GM18868 (cell line): ENCODE results near the gene TTC39C.

Source experiments
- ATAC-seq: cut with Tn5 transposase; IDR thresholded peaks from one replicate; pipeline ENCODE4 v1.9.1; 2021; ENCODE audit warnings: mild to moderate bottlenecking, moderate library complexity; ENCODE audit not compliant: unreplicated experiment

TTC39C gene

DNA sequence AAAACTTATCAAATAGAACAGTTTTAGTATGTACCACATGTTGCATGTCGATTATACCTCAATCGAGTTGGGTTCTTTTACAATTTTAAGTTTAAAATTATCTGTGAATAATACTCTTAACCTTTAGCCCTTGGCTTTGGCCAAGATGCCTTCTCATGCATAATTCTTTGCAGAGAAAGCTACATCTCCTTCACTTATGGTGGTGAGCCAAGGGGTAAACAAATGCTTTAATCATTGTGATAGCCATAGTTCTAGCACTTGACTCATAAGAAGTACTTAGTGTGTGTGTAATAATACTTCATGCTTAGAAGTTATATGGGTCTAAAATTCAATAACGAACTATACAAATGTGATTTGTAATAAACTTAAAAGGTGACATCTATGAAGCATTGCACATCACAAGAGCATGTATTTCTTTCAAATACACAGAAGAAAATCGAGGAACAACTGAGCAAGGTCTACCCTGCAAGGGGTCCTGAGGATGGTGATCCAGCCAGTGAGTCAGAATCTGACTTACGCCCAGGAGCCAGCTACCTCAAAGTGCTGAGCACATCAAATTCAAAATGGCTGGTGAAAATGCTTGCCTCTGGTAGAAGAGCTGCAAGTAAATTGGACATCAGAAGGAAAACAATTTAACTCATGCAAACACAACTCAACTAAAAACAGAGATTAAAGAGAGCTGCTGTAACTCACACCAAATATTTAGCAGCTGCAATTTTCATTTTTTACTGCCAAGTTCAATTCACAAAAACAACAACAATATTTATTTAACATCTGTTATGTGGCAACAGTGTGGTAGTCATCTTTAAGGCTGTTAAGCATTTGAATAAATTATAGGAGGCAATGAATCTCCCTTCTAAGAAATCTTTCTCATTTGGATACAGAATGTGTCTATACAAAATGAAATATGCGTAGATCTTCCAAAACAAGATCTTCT lies 23.8 kb upstream of the TTC39C start:
- ATAC-seq = no peak

DNA sequence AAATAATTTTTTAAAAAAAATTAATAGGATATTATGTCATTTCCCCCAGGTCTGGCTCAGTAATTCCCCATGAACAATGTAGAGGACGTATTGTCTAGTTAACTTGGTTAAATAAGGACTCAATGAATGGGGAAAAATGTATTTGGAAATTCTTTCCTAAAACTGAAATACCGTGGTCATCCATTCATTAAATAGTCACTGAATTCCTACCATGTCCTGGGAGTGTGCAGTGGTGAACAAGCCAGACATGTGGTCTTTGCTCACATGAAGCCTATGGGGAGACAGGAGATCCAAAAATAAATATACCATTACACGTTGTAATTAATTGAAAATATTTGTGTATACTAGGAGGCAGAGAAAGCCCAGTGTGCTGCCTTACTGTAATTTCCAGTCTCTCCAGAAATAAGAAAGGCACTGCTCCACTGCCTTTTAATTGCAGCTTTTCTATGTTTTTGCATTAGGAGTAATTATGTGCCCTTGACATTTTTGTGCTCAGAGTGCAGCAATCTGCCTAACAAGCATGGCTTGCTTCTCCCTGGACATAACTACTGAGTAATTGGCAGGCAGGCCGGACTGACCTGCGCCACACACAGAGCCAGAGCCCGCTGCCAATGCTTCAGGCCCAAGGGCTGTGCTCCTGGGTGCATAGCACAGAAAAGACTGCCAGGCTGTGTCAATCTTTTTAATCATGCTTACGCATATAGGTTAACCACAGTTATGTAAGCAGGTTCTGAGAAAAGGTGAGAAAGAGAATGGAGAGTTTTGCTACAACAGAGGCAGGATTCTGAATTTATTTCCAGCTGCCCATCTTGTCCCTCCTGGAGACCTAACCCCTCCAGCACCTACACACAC lies 22.2 kb upstream of the TTC39C start:
- peak; percentile 59 for ATAC-seq

DNA sequence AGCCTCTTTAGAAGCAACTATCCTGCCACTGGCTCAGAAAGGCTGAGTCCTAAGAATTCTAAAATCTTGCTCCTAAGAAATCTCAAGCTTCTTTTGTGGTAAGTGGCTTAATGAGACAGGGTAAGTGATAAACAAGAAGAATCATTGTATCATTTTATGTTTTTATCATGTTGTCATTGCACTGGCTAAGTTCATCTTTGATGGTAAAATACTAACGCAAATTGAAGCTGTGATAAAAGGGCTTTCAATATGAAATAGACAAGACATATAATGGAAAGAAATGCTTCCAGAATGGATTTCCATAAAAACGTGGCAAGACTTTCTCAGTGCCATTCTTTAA lies 21.6 kb upstream of the TTC39C start:
- no peak for ATAC-seq

- ATAC-seq = peak; percentile 29
Observed at GRCh38 chr18:23994361-23994902, 20.1 kb upstream of the TTC39C start.

- peak; percentile 46 for ATAC-seq
Observed at GRCh38 chr18:23995180-23995579, 19.4 kb upstream of the TTC39C start.

- ATAC-seq = no peak
Observed at GRCh38 chr18:23998018-23998417, 16.5 kb upstream of the TTC39C start.

DNA sequence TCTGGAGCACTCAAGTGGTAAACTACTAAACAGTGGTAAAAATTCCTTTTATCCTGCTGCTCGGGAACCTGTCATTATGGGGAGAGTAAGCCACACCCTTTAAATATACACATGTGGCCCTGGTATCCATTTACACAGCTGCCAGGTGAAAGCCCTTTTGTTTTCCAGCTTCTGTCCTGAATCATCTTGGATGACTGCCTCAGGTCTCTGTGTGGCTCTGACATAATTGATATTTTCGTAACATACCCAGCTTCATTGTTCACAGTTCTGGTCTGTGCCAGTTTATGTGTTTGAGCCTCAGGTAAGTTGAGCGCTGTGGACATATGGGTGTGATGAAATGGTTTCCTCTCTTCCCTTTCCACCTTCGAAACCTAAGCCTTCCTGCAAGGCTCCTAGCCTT lies 15.7 kb upstream of the TTC39C start:
- ATAC-seq = no peak

DNA sequence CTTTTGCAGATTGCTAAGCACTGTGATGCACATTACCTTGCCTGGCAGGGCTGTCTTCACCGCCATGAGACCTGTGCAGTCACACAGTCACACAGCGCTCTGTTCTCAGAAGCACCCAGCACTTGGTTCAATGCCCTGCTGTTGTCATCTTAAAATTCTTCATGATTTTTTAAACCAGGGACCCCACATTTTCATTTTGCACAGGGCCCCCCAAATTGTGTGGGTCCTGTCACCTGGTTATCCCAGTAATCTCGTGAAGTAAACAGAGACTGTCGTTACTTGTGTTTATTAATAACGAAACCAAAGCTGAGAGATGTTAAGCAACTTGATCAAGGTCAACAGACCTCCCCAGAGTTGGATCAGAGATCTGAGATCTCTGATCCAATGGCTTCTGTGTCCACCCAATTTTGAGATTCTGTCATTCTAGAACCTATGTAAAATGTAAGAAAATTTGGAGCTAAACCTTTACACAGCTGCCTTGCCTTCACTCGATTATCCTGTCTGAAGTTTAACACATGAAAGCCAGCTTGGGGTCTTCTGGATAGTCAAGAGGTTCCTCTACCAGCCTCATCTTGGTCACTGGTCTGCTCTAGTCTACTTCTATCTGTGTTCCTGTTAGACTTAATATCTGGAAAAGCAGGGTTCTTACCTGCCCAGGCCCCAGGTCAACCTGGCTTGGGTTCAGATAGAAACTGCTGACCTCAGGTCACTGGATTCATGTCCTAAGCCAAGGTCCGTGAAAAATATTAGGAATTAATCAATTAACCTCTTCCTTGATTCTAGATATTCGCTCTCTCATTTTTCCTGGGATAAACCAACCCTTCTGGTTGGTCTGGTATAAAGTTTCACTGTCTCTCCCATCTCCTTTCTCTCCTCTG lies 13.7 kb upstream of the TTC39C start:
- peak; percentile 49 for ATAC-seq

DNA sequence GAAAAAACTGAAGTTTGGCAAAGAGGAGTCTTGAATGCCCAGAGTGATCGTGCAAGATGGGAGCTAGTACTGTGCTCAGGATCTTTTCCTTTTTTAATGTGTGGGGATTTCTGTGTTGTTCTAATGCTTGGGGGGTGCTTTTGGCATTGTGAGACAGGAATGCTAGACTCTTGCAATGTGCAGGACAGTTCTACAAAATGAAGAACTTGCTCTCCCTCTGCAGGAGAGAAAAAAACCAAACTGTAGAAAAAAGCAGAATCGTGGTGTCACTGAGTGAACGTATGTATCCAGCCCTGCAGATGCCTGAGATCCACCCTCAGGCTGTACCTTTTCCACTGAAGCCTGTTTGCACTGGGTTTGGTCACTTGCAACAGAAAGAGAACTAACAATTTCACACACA lies 12.1 kb upstream of the TTC39C start:
- no peak for ATAC-seq

DNA sequence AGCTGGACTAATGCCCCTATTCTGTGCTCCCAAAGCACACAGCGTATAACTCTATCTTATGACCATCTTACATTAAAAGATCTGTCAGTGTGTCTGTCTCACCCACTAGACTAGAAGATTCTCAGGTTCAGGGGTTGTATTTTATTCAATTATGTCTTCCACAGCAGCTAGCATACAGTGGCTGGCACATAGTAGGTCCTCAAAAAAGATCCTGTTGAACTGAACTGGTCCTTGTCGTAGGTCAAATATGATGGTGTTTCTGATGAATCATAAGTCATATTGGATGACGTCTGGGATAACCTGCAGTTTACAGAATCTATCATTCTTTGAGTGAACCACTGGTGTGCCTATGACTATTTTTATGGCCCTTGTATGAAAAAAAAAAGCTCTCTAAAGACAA lies 11.3 kb upstream of the TTC39C start:
- no peak for ATAC-seq

GRCh38 chr18:24003903-24004640 lies 10.5 kb upstream of the TTC39C start:
- no peak for ATAC-seq

- no peak for ATAC-seq
Observed at GRCh38 chr18:24006712-24007313, 7.7 kb upstream of the TTC39C start.

- no peak for ATAC-seq
Observed at GRCh38 chr18:24009246-24009645, 5.3 kb upstream of the TTC39C start.

- ATAC-seq = peak; percentile 57
Observed at GRCh38 chr18:24009651-24010333, 4.8 kb upstream of the TTC39C start.

- ATAC-seq = no peak
Observed at GRCh38 chr18:24010673-24011072, 3.9 kb upstream of the TTC39C start.

GRCh38 chr18:24011123-24011917 lies 3.2 kb upstream of the TTC39C start:
- ATAC-seq = no peak

DNA sequence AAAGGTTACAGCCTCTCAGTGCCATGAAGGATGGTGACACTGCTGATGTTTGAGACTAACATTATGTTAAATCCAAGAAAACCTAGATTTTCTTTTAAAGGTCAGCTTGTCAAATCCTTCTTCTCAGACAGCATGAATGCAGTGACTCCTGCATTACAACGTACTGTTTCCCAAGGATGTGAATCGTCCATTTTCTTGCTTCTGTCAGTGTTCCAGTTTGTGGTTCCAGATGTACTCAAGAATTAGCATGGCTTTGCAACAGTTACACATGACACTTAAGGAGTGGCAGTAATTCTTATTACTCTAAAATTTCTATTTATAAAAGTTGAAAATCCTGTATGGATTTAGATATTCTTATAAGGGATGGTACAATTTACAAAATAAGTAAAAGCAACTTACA lies 1.5 kb upstream of the TTC39C start:
- ATAC-seq = no peak

- ATAC-seq = peak; percentile 4
Observed at GRCh38 chr18:24014986-24015638, 558 bp downstream of the TTC39C start.
